Fibroblast of the aortic adventitia (primary cell): ENCODE results near the gene IQSEC1. TPM values are rescaled to one million over a fixed set of nuclear protein-coding genes. Genes with fewer than 3 reads are reported as not detected.

Source experiments
- DNase-seq: peaks from one replicate; pipeline ENCODE4 v3.0.0-alpha.2; 2010; ENCODE audit warnings: low read depth
- H3K4me3 ChIP-seq: 2 replicates; pipeline ENCODE4 v1.5.1; 2011; ENCODE audit warnings: low read depth, mild to moderate bottlenecking, control low read depth, low read length, moderate library complexity
- total RNA-seq: library from RNA; depleted of rRNA; stranded (reverse); fragments of >200 nt; gene quantifications from 2 replicates; pipeline ENCODE4 v1.2.3, GENCODE V29; 2012; ENCODE audit warnings: low replicate concordance
- TF ChIP-seq, protein P1 (sequence below): IDR thresholded peaks from 2 replicates; pipeline ENCODE4 v1.5.1; 2011; ENCODE audit warnings: mild to moderate bottlenecking, low read length, control low read depth, inconsistent platforms; ENCODE audit not compliant: insufficient read depth

IQSEC1 gene
- total RNA-seq, 1 donor: 15.9 TPM

GRCh38 chr3:13069495-13069894 lies 3.7 kb downstream of the IQSEC1 start:
- TF ChIP-seq, protein P1, sequence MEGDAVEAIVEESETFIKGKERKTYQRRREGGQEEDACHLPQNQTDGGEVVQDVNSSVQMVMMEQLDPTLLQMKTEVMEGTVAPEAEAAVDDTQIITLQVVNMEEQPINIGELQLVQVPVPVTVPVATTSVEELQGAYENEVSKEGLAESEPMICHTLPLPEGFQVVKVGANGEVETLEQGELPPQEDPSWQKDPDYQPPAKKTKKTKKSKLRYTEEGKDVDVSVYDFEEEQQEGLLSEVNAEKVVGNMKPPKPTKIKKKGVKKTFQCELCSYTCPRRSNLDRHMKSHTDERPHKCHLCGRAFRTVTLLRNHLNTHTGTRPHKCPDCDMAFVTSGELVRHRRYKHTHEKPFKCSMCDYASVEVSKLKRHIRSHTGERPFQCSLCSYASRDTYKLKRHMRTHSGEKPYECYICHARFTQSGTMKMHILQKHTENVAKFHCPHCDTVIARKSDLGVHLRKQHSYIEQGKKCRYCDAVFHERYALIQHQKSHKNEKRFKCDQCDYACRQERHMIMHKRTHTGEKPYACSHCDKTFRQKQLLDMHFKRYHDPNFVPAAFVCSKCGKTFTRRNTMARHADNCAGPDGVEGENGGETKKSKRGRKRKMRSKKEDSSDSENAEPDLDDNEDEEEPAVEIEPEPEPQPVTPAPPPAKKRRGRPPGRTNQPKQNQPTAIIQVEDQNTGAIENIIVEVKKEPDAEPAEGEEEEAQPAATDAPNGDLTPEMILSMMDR: no peak
- no peak for DNase-seq
- H3K4me3 ChIP-seq: no peak overlapping the region

GRCh38 chr3:13068269-13069010 lies 4.8 kb downstream of the IQSEC1 start:
- TF ChIP-seq, protein P1: no peak
- H3K4me3 ChIP-seq: no peak overlapping the region
- DNase-seq: no peak

GRCh38 chr3:13067778-13068177 lies 5.5 kb downstream of the IQSEC1 start:
- H3K4me3 ChIP-seq: no peak overlapping the region
- TF ChIP-seq, protein P1: no peak
- no peak for DNase-seq

GRCh38 chr3:13066834-13067233 lies 6.4 kb downstream of the IQSEC1 start:
- no peak overlapping the region for H3K4me3 ChIP-seq
- TF ChIP-seq, protein P1: no peak
- DNase-seq: no peak

DNA sequence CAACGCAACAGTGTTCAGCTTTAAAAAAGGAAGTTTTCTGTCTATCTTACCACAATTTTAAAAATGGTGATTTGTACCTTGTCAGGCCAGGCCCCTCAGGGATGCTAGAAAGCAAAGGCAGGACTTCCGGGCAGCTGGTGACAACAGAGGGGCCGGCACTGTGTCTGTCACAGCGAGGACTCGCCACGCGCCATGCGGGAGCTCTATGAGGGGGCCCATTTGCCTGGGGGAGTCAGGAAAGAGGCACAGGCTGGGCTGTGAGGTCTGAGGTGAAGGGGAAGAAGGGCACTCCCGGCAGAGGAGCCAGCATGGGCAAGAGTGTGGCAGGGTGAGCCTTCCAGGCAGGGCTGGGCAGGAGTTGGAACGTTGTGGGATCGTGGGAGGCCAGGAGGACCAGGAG lies 7.0 kb downstream of the IQSEC1 start:
- TF ChIP-seq, protein P1: no peak
- no peak for DNase-seq
- H3K4me3 ChIP-seq: no peak overlapping the region

GRCh38 chr3:13065727-13066126 lies 7.5 kb downstream of the IQSEC1 start:
- no peak for DNase-seq
- H3K4me3 ChIP-seq: no peak overlapping the region
- TF ChIP-seq, protein P1: no peak

- no peak overlapping the region for H3K4me3 ChIP-seq
- no peak for DNase-seq
- TF ChIP-seq, protein P1: no peak
Measured at GRCh38 chr3:13064964-13065363, 8.3 kb downstream of the IQSEC1 start.
